HepG2 (cell line): ENCODE measurements around the gene CA7. TPM values are rescaled to one million over a fixed set of nuclear protein-coding genes. Genes with fewer than 3 reads are reported as not detected.

ENCODE experiments used
- HNF4G ChIP-seq, 2 experiments: sonication (generic) in 1 of 2; formaldehyde crosslinking in 1 of 2; IDR thresholded peaks; 2 replicates each; pipeline versions ENCODE4 v1.4.0 to v1.6.1; 2011 to 2020; ENCODE audit warnings: borderline replicate concordance in 2 of 2, low read depth in 2 of 2, mild to moderate bottlenecking in 2 of 2, low read length in 1 of 2, missing genetic modification reagents in 1 of 2, moderate library complexity in 1 of 2
- NR0B2 ChIP-seq: sonication (generic); formaldehyde crosslinking; IDR thresholded peaks from 2 replicates; pipeline ENCODE4 v1.4.0; 2020; ENCODE audit warnings: mild to moderate bottlenecking, missing genetic modification reagents
- PRDM15 ChIP-seq: sonication (generic); formaldehyde crosslinking; IDR thresholded peaks from 2 replicates; pipeline ENCODE4 v1.4.0; 2020; ENCODE audit warnings: missing genetic modification reagents
- SALL2 ChIP-seq: sonication (generic); formaldehyde crosslinking; IDR thresholded peaks from 2 replicates; pipeline ENCODE4 v1.8.1; 2023; ENCODE audit warnings: mild to moderate bottlenecking, missing genetic modification reagents, inconsistent platforms
- TRAFD1 ChIP-seq: sonication (generic); formaldehyde crosslinking; IDR thresholded peaks from 2 replicates; pipeline ENCODE4 v1.5.1; 2020; ENCODE audit warnings: missing genetic modification reagents, mild to moderate bottlenecking, borderline replicate concordance
- YEATS4 ChIP-seq: sonication (generic); formaldehyde crosslinking; IDR thresholded peaks from 2 replicates; pipeline ENCODE4 v1.4.0; 2020; ENCODE audit warnings: missing genetic modification reagents, borderline replicate concordance
- ZNF225 ChIP-seq: sonication (generic); formaldehyde crosslinking; IDR thresholded peaks from 2 replicates; pipeline ENCODE4 v1.4.0; 2020; ENCODE audit warnings: mild to moderate bottlenecking, missing genetic modification reagents
- ZNF318 ChIP-seq: sonication (generic); formaldehyde crosslinking; IDR thresholded peaks from 2 replicates; pipeline ENCODE4 v1.4.0; 2020; ENCODE audit warnings: mild to moderate bottlenecking, missing genetic modification reagents
- ZNF382 ChIP-seq: sonication (generic); formaldehyde crosslinking; IDR thresholded peaks from 2 replicates; pipeline ENCODE4 v1.5.0; 2020; ENCODE audit warnings: missing genetic modification reagents, mild to moderate bottlenecking, borderline replicate concordance
- ZNF672 ChIP-seq: sonication (generic); formaldehyde crosslinking; IDR thresholded peaks from 2 replicates; pipeline ENCODE4 v1.8.1; 2022; ENCODE audit warnings: missing genetic modification reagents
- ZNF713 ChIP-seq: sonication (generic); formaldehyde crosslinking; IDR thresholded peaks from 2 replicates; pipeline ENCODE4 v1.4.0; 2020; ENCODE audit warnings: mild to moderate bottlenecking, missing genetic modification reagents
- ZNF782 ChIP-seq: sonication (generic); formaldehyde crosslinking; IDR thresholded peaks from 2 replicates; pipeline ENCODE4 v1.4.0; 2020; ENCODE audit warnings: missing genetic modification reagents, mild to moderate bottlenecking, borderline replicate concordance
- ZNF792 ChIP-seq: IDR thresholded peaks from 2 replicates; pipeline ENCODE4 v1.6.1; 2016
- polyA plus RNA-seq, 8 experiments: library from polyadenylated mRNA; depleted of rRNA in 3 of 8; stranded (reverse) in 7 of 8; unstranded in 1 of 8; fragments of >200 nt; fragmentation: Illumina TruSeq in 4 of 8; extraction: Trizol in 4 of 8; gene quantifications; 2 replicates each; pipeline versions ENCODE4 v1.2.1 to v1.2.3, GENCODE V29; 2011 to 2016; ENCODE audit warnings: low read depth in 4 of 8, missing spikeins in 1 of 8, mixed read lengths in 1 of 8; ENCODE audit not compliant: insufficient read depth in 1 of 8
- total RNA-seq, 5 experiments: library from RNA; depleted of rRNA; stranded (reverse); fragments of >200 nt; fragmentation: Illumina TruSeq; extraction: Trizol; gene quantifications; 2 replicates each; pipeline ENCODE4 v1.2.3, GENCODE V29; 2016; ENCODE audit warnings: low read depth in 1 of 5

The CA7 gene
- total and polyA plus RNA-seq, 2 of the 13 experiments (the other 11 are each of a cell fraction or from before 2014, with no cell fraction given) = not detected

GRCh38 chr16:66844342-66845079, at the start of gene CA7 (continued):
- TF ChIP-seq ZNF318 (CRISPR knock-in tag) (no peak), HNF4G (IDR thresholded peaks at IDR 0.05; ENCODE audit: borderline replicate concordance, low read depth, low read length) (no peak), HNF4G (CRISPR knock-in tag; IDR thresholded peaks at IDR 0.05; ENCODE audit: borderline replicate concordance, low read depth) (no peak), TRAFD1 (CRISPR knock-in tag) (no peak), ZNF713 (CRISPR knock-in tag) (no peak), SALL2 (CRISPR knock-in tag) (0 out of 2 replicates have a peak, but pooled peaks have one; percentile 32), ZNF782 (CRISPR knock-in tag) (no peak), NR0B2 (CRISPR knock-in tag) (no peak), ZNF672 (CRISPR knock-in tag) (no peak), ZNF792 (no peak), ZNF382 (CRISPR knock-in tag) (no peak), YEATS4 (peak; percentile 37; the same call in 1 of the 2 replicates), ZNF225 (no peak), PRDM15 (no peak)
